CD4-positive, alpha-beta T cell treated with Interferon alpha-2 for 1 hour (primary cell): ENCODE data around the gene CX3CR1.

ENCODE experiments used
- DNase-seq, 2 donors: peaks; one replicate each; pipeline ENCODE4 v3.0.0-alpha.2; 2020 to 2022

Gene CX3CR1

GRCh38 chr3:39220407-39221140 is 59.3 kb downstream of the CX3CR1 start:
- DNase-seq = no peak

DNA sequence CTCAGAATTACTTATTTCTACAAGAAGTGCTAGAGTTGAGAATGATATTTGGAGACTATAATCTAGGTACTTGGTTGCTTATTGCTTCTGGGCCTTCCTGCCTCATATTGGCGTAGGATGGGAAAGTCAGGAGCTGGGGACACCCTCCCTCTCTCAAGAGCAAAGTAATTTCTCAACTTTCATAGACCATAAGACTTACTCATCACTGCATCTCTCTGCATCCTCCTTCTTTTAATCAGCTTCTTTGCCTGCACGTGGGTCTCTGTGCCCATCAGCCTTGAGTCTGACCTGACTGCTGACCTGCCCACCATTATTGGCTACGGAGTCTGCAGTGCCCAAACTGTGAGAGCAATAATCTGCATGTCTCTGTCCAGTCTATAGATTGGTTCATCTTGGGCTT is 60.1 kb downstream of the CX3CR1 start:
- no peak for DNase-seq

GRCh38 chr3:39216176-39216790 is 63.6 kb downstream of the CX3CR1 start:
- peak in 1 of 2 donors; percentile 21 for DNase-seq

- no peak for DNase-seq
Observed at GRCh38 chr3:39213613-39214012, 66.2 kb downstream of the CX3CR1 start.
